GM18517 (cell line): ENCODE results near the gene CCDC91.
A peak's percentile ranks its signal among the peaks of the same experiment; 100 is the strongest.
"Not testable (repeated sequence)": the region's sequence is repeated elsewhere in the genome, so short reads cannot be mapped to it uniquely, and the experiment has no call there.

Experiments used
- ATAC-seq: cut with Tn5 transposase; IDR thresholded peaks from one replicate; pipeline ENCODE4 v1.9.1; 2021; ENCODE audit warnings: mild to moderate bottlenecking, moderate library complexity; ENCODE audit not compliant: unreplicated experiment

CCDC91 gene

GRCh38 chr12:28180786-28181185 lies 9.5 kb upstream of the CCDC91 start:
- no peak for ATAC-seq

GRCh38 chr12:28184375-28184774 lies 5.9 kb upstream of the CCDC91 start:
- no peak for ATAC-seq

- no peak for ATAC-seq
Measured at GRCh38 chr12:28186500-28186899, 3.8 kb upstream of the CCDC91 start.

- no peak for ATAC-seq
Measured at GRCh38 chr12:28189784-28190320, 404 bp upstream of the CCDC91 start.

GRCh38 chr12:28191051-28192048 lies 1.1 kb downstream of the CCDC91 start:
- peak; percentile 15 for ATAC-seq

- no peak for ATAC-seq
Measured at GRCh38 chr12:28192125-28192524, 1.9 kb downstream of the CCDC91 start.

- ATAC-seq, result not testable (repeated sequence)
Measured at GRCh38 chr12:28194621-28195020, 4.4 kb downstream of the CCDC91 start.

GRCh38 chr12:28201136-28201535 lies 10.9 kb downstream of the CCDC91 start:
- ATAC-seq, result not testable (repeated sequence)

GRCh38 chr12:28202374-28203130 lies 12.3 kb downstream of the CCDC91 start:
- ATAC-seq, result no peak

- ATAC-seq, result no peak
Measured at GRCh38 chr12:28209782-28210181, 19.5 kb downstream of the CCDC91 start.

GRCh38 chr12:28212182-28212581 lies 21.9 kb downstream of the CCDC91 start:
- no peak for ATAC-seq

GRCh38 chr12:28215021-28215420 lies 24.8 kb downstream of the CCDC91 start:
- ATAC-seq, result no peak

GRCh38 chr12:28216016-28216415 lies 25.8 kb downstream of the CCDC91 start:
- no peak for ATAC-seq

GRCh38 chr12:28217805-28218204 lies 27.5 kb downstream of the CCDC91 start:
- ATAC-seq, result peak; percentile 46

- no peak for ATAC-seq
Measured at GRCh38 chr12:28218875-28219274, 28.6 kb downstream of the CCDC91 start.

GRCh38 chr12:28219827-28220226 lies 29.6 kb downstream of the CCDC91 start:
- ATAC-seq, result no peak

GRCh38 chr12:28222081-28222700 lies 31.9 kb downstream of the CCDC91 start:
- ATAC-seq, result no peak

- ATAC-seq, result peak; percentile 91
Measured at GRCh38 chr12:28223025-28223554, 32.8 kb downstream of the CCDC91 start.

GRCh38 chr12:28223858-28224257 lies 33.6 kb downstream of the CCDC91 start:
- no peak for ATAC-seq

- no peak for ATAC-seq
Measured at GRCh38 chr12:28226705-28227104, 36.4 kb downstream of the CCDC91 start.

- ATAC-seq, result no peak
Measured at GRCh38 chr12:28227251-28227650, 37.0 kb downstream of the CCDC91 start.
